ENCODE data around the gene LMOD1. TPM values are rescaled to one million over a fixed set of nuclear protein-coding genes. Genes with fewer than 3 reads are reported as not detected.

LMOD1 gene
- total and polyA plus RNA-seq, 2 of the 8 experiments (the other 6 are each of a cell fraction or from before 2014, with no cell fraction given): 0.77 to 1.4 TPM

- FAIRE-seq (no peak), DNase-seq (ENCODE audit: low read depth in 1 of 2, low spot score in 2 of 2) (no peak)
- H3K79me1 ChIP-seq (ENCODE audit: low read depth, low read length): no peaks in the 10 kb centered on the region
- CTCF ChIA-PET (ENCODE audit: partially characterized antibody): interaction anchor here (0.7 to 8.4 kb wide), 23 partner anchors 7 to 222 kb away, joined by 3 to 145 read pairs (median 6); partner anchors contain the start of gene TIMM17A
- H3K4me2 ChIP-seq (ENCODE audit: insufficient read depth in 1 of 2, low read depth in 2 of 2, low read length in 2 of 2): peak overlapping the region in 1 of 2 experiments; percentile 99; a peak in 1 of 4 replicates
- H3K79me2 ChIP-seq (ENCODE audit: control insufficient read depth in 1 of 2, insufficient read depth in 2 of 2, low read length in 2 of 2): no peaks in the 10 kb centered on the region
- peaks cover 0 to 15% (median 13%) of the 10 kb centered on the region in 4 experiments; a peak in 6 of 7 replicates for H3K27me3 ChIP-seq (replicated peaks in 1 of 4; ENCODE audit: control insufficient read depth in 3 of 4, extremely low read depth in 1 of 4, insufficient read depth in 3 of 4, low read length in 3 of 4)
- H3K9me3 ChIP-seq (ENCODE audit: insufficient read depth in 2 of 2, low read depth in 1 of 2, low read length in 1 of 2): no peaks in the 10 kb centered on the region
- peaks cover 8% of the 10 kb centered on the region for H3K23me2 ChIP-seq (ENCODE audit: low read depth, low read length)
- no peaks in the 10 kb centered on the region for H4K20me1 ChIP-seq (replicated peaks in 1 of 2; ENCODE audit: control insufficient read depth in 1 of 2, insufficient read depth in 2 of 2, low read length in 2 of 2)
- no peak overlapping the region for H4K8ac ChIP-seq (ENCODE audit: extremely low read depth, insufficient read depth, low read length)
- H3K18ac ChIP-seq (ENCODE audit: extremely low read depth, low read length): no peak overlapping the region
- H2AFZ ChIP-seq (ENCODE audit: low read length): no peak overlapping the region
- no peak overlapping the region for H3K14ac ChIP-seq (ENCODE audit: insufficient read length)
- H3K56ac ChIP-seq (replicated peaks; ENCODE audit: insufficient read length, low read depth, low read length): no peak overlapping the region
- POLR2A ChIA-PET (ENCODE audit: partially characterized antibody): interaction anchor here (1.1 to 3.4 kb wide), 9 partner anchors 11 to 66 kb away, joined by 3 to 27 read pairs (median 5); partner anchors contain the start of gene TIMM17A
- H3K9ac ChIP-seq (replicated peaks in 1 of 4; ENCODE audit: extremely low read depth in 1 of 4, low read depth in 3 of 4, low read length in 3 of 4): no peak overlapping the region
- H3K4ac ChIP-seq (replicated peaks; ENCODE audit: insufficient read length, low read depth, low read length): no peak overlapping the region
- H3K23ac ChIP-seq (ENCODE audit: insufficient read length): no peak overlapping the region
- H4K91ac ChIP-seq (replicated peaks; ENCODE audit: insufficient read length, low read length): no peak overlapping the region
- no peak overlapping the region for H3K27ac ChIP-seq (ENCODE audit: low read depth, low read length)
- peaks cover 7 to 19% (median 10%) of the 10 kb centered on the region in 4 experiments for H3K4me1 ChIP-seq (replicated peaks in 1 of 4; ENCODE audit: control insufficient read depth in 3 of 4, insufficient read depth in 4 of 4, low read length in 3 of 4)
- H2BK5ac ChIP-seq (ENCODE audit: low read depth, low read length): no peak overlapping the region
- no peak overlapping the region for H2BK20ac ChIP-seq (ENCODE audit: low read length)
- H3K4me3 ChIP-seq (ENCODE audit: extremely low read depth in 1 of 4, insufficient read depth in 2 of 4, low read depth in 3 of 4, low read length in 4 of 4): no peak overlapping the region
- H2BK15ac ChIP-seq (ENCODE audit: low read length): no peak overlapping the region
- TF ChIP-seq SIX5 (IDR thresholded peaks at IDR 0.05; ENCODE audit: low read depth, low read length): no peak
- no peak for TF ChIP-seq GTF2F1 (IDR thresholded peaks at IDR 0.05; ENCODE audit: borderline replicate concordance, low read depth, low read length)
- no peak for TF ChIP-seq CBX8 (IDR thresholded peaks at IDR 0.05; ENCODE audit: borderline replicate concordance, low read depth, low read length)
- TF ChIP-seq JUND (IDR thresholded peaks at IDR 0.05; ENCODE audit: low read length): no peak
- TF ChIP-seq POLR2A (IDR thresholded peaks at IDR 0.05; ENCODE audit: control extremely low read depth in 1 of 2, low read depth in 2 of 2, low read length in 2 of 2): no peak
- TF ChIP-seq POU5F1 (IDR thresholded peaks at IDR 0.05; ENCODE audit: low read depth, low read length): no peak
- TF ChIP-seq RNF2 (IDR thresholded peaks at IDR 0.05; ENCODE audit: borderline replicate concordance, low read depth, low read length, missing control alignments, poor library complexity, severe bottlenecking): no peak
- H3K36me3 ChIP-seq (ENCODE audit: control insufficient read depth in 2 of 4, insufficient read depth in 4 of 4, low read length in 3 of 4): no peaks in the 10 kb centered on the region; a peak in 1 of 8 replicates
- no peak overlapping the region for H2AK5ac ChIP-seq (ENCODE audit: low read depth, low read length)
- no peak overlapping the region for H2BK120ac ChIP-seq (replicated peaks; ENCODE audit: low read depth, low read length)
- H4K5ac ChIP-seq (ENCODE audit: insufficient read length, low read depth, low read length): no peak overlapping the region
- no peak overlapping the region for H2BK12ac ChIP-seq (ENCODE audit: low read depth, low read length)
- WGBS, 2 experiments (ENCODE audit: extremely low coverage in 1 of 2, insufficient coverage in 1 of 2, insufficient read length in 1 of 2, insufficient replicate concordance in 2 of 2, low coverage in 1 of 2, low lambda C conversion rate in 2 of 2, missing lambda C conversion rate in 1 of 2): 49% methylated on average over 3 of the region's 3 CpGs; no CpG with 5 or more reads in 1 of the 2 experiments
Observed at GRCh38 chr1:201944639-201945038, 1.7 kb downstream of the LMOD1 start.
